MM.1S (cell line): ENCODE results near the gene VPS52.

ENCODE experiments used
- DNase-seq: peaks from one replicate; pipeline ENCODE4 v3.0.0-alpha.2; 2015
- H2AFZ ChIP-seq: fragments of 300-600 bp; sonication (generic); 2 replicates; pipeline ENCODE4 v1.6.0; 2016; ENCODE audit warnings: antibody characterized with exemption, low read length
- H3F3A ChIP-seq: fragments of 300-600 bp; sonication (generic); 2 replicates; pipeline ENCODE4 v1.6.1; 2016; ENCODE audit warnings: mild to moderate bottlenecking, antibody characterized with exemption, low read length, moderate library complexity, mixed read lengths; ENCODE audit not compliant: insufficient read depth
- H3K27ac ChIP-seq: fragments of 300-600 bp; sonication (generic); 2 replicates; pipeline ENCODE4 v1.5.1; 2016; ENCODE audit warnings: mild to moderate bottlenecking, low read length
- H3K27me3 ChIP-seq: fragments of 300-600 bp; sonication (generic); replicated peaks from 2 replicates; pipeline ENCODE4 v1.6.0; 2016; ENCODE audit warnings: low read length; ENCODE audit not compliant: insufficient read depth
- H3K36me3 ChIP-seq: fragments of 300-600 bp; sonication (generic); replicated peaks from 2 replicates; pipeline ENCODE4 v1.6.1; 2016; ENCODE audit warnings: mild to moderate bottlenecking, low read length, mixed read lengths; ENCODE audit not compliant: insufficient read depth
- H3K4me1 ChIP-seq: fragments of 300-600 bp; sonication (generic); 2 replicates; pipeline ENCODE4 v1.6.1; 2016; ENCODE audit warnings: low read length, mixed read lengths
- H3K4me2 ChIP-seq: fragments of 300-600 bp; sonication (generic); 2 replicates; pipeline ENCODE4 v1.6.0; 2016; ENCODE audit warnings: low read depth, low read length
- H3K4me3 ChIP-seq: fragments of 300-600 bp; sonication (generic); 2 replicates; pipeline ENCODE4 v1.5.1; 2016; ENCODE audit warnings: low read length, mixed read lengths
- H3K79me2 ChIP-seq: fragments of 300-600 bp; sonication (generic); 2 replicates; pipeline ENCODE4 v1.6.1; 2016; ENCODE audit warnings: mixed run types, low read length, mixed read lengths
- H3K9ac ChIP-seq: fragments of 300-600 bp; sonication (generic); 2 replicates; pipeline ENCODE4 v1.6.1; 2016; ENCODE audit warnings: low read length, mixed read lengths
- H3K9me2 ChIP-seq: fragments of 300-600 bp; sonication (generic); replicated peaks from 2 replicates; pipeline ENCODE4 v1.6.1; 2016; ENCODE audit warnings: mild to moderate bottlenecking, low read length, mixed read lengths; ENCODE audit not compliant: insufficient read depth
- H3K9me3 ChIP-seq: fragments of 300-600 bp; sonication (generic); replicated peaks from 2 replicates; pipeline ENCODE4 v1.6.1; 2016; ENCODE audit warnings: mild to moderate bottlenecking, low read length, mixed read lengths; ENCODE audit not compliant: insufficient read depth
- H4K20me1 ChIP-seq: fragments of 300-600 bp; sonication (generic); 2 replicates; pipeline ENCODE4 v1.6.1; 2016; ENCODE audit warnings: mild to moderate bottlenecking, low read length, moderate library complexity, mixed read lengths; ENCODE audit not compliant: insufficient read depth
- EZH2 ChIP-seq: fragments of 300-600 bp; sonication (generic); optimal IDR thresholded peaks from 2 replicates; pipeline ENCODE3; 2017; ENCODE audit warnings: low read depth, mild to moderate bottlenecking, antibody characterized with exemption, low read length, mixed read lengths
- EZH2phosphoT487 ChIP-seq: fragments of 300-600 bp; sonication (generic); IDR thresholded peaks from 2 replicates; pipeline ENCODE4 v1.6.1; 2018; ENCODE audit warnings: antibody characterized with exemption, low read length
- TF ChIP-seq, protein P1 (sequence below): fragments of 300-600 bp; sonication (generic); IDR thresholded peaks from 2 replicates; pipeline ENCODE4 v1.5.1; 2016; ENCODE audit warnings: antibody characterized with exemption, low read length, mixed read lengths

Gene VPS52

DNA sequence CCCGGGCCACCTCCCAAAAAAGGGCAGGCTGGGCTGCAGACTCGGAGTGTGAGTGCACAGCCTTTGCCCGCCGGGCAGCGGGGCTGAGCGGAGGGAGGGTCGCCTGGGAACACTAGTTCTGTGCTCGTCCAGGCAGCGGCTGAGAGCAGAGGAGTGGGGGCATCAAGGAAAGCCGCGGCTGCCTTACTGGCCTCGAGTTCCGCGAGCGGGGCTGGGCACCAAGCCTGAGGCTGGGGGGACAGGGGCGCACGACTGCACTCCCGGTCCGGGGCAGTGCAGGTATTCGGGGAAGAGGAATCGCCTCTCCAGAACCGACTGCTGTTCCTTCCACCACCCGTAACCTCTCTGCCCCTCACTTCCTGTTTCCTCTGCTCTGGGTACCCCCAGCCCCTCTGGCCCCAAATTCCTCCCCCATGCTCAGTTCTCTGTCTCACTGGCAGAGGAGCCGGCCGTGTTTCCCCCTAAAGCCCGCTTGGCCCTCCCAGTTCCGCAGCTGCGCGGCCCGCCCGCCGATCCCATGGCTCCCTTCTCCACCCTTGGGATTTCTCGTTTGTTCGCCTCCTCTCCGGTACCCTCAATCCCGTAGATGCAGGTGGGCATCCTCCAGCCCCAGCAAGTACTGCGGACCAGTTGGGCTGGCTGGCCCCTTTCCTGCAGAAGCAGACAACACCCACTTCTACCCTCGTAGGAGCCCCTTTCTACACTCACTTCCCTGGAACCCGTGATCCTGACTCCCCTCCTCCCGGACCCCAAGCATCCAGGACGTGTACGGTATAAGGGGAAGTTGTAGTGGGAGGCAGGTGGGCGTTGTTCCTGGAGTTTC lies 58.3 kb downstream of the VPS52 start:
- Histone ChIP-seq H3K9me3 (no peaks in the 10 kb centered on the region), H2AFZ (no peak overlapping the region), H3K4me3 (no peak overlapping the region), H3K4me2 (no peak overlapping the region), H3K27ac (no peak overlapping the region), H4K20me1 (no peaks in the 10 kb centered on the region), H3K4me1 (0 out of 2 replicates have a peak, but pooled peaks cover 5% of the 10 kb centered on the region), H3F3A (no peaks in the 10 kb centered on the region), H3K36me3 (no peaks in the 10 kb centered on the region), H3K27me3 (no peaks in the 10 kb centered on the region), H3K9me2 (no peaks in the 10 kb centered on the region), H3K79me2 (no peaks in the 10 kb centered on the region), H3K9ac (no peak overlapping the region)
- TF ChIP-seq, protein P1, sequence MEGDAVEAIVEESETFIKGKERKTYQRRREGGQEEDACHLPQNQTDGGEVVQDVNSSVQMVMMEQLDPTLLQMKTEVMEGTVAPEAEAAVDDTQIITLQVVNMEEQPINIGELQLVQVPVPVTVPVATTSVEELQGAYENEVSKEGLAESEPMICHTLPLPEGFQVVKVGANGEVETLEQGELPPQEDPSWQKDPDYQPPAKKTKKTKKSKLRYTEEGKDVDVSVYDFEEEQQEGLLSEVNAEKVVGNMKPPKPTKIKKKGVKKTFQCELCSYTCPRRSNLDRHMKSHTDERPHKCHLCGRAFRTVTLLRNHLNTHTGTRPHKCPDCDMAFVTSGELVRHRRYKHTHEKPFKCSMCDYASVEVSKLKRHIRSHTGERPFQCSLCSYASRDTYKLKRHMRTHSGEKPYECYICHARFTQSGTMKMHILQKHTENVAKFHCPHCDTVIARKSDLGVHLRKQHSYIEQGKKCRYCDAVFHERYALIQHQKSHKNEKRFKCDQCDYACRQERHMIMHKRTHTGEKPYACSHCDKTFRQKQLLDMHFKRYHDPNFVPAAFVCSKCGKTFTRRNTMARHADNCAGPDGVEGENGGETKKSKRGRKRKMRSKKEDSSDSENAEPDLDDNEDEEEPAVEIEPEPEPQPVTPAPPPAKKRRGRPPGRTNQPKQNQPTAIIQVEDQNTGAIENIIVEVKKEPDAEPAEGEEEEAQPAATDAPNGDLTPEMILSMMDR: no peak
- no peak for TF ChIP-seq EZH2phosphoT487
- no peak for DNase-seq

DNA sequence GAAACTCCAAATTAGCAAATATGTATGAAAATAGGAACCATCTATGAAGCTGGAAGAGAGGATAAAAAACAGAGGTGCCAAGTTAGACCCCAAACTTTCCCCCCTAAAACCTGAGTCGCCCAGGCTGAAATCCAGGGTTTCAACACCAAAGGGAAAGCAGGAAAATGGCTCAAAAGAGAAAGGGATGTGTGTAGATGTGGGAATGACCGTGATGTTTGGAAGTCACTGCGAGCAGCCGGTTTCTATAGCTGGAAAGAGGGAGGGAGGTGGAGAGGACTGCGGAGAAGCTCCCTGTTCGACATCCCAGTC lies 58.9 kb downstream of the VPS52 start:
- Histone ChIP-seq H3K9me2 (no peaks in the 10 kb centered on the region), H3K79me2 (no peaks in the 10 kb centered on the region), H3K36me3 (no peaks in the 10 kb centered on the region), H3K4me2 (no peak overlapping the region), H3K4me1 (0 out of 2 replicates have a peak, but pooled peaks cover 5% of the 10 kb centered on the region), H3K4me3 (no peak overlapping the region), H3K27me3 (no peaks in the 10 kb centered on the region), H3K9me3 (no peaks in the 10 kb centered on the region), H4K20me1 (no peaks in the 10 kb centered on the region), H2AFZ (no peak overlapping the region), H3K27ac (no peak overlapping the region), H3K9ac (no peak overlapping the region), H3F3A (no peaks in the 10 kb centered on the region)
- DNase-seq: no peak
- TF ChIP-seq EZH2: no peak
- TF ChIP-seq, protein P1: no peak
- no peak for TF ChIP-seq EZH2phosphoT487

DNA sequence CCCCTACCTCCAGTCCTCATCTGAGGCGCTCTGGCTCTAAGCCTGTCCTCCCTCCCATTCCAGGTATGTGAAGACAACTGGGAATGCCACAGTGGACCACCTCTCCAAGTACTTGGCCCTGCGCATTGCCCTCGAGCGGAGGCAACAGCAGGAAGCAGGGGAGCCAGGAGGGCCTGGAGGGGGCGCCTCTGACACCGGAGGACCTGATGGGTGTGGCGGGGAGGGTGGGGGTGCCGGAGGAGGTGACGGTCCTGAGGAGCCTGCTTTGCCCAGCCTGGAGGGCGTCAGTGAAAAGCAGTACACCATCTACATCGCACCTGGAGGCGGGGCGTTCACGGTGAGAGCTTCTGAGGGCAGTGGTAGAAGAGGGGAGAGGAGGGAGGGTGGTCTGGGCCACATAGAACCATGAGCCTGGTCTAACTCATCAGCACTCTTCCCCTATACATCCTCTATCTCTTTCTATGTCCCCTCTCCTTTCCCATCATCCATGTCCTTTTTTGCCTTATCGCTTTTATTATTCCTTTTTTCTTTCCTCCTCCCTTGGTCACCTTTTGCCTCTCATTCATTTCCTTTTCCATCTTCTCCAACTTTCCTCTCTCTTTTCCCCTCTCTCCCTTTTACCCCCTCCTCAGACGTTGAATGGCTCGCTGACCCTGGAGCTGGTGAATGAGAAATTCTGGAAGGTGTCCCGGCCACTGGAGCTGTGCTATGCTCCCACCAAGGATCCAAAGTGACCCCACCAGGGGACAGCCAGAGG lies 59.8 kb downstream of the VPS52 start:
- Histone ChIP-seq H3K9me3 (no peaks in the 10 kb centered on the region), H3K36me3 (no peaks in the 10 kb centered on the region), H3K4me3 (no peak overlapping the region), H3K4me1 (0 out of 2 replicates have a peak, but pooled peaks cover 5% of the 10 kb centered on the region), H3K9me2 (no peaks in the 10 kb centered on the region), H3K27ac (no peak overlapping the region), H3K9ac (no peak overlapping the region), H3K79me2 (no peaks in the 10 kb centered on the region), H2AFZ (no peak overlapping the region), H4K20me1 (no peaks in the 10 kb centered on the region), H3K4me2 (no peak overlapping the region), H3F3A (no peaks in the 10 kb centered on the region), H3K27me3 (no peaks in the 10 kb centered on the region)
- no peak for DNase-seq
- TF ChIP-seq, protein P1: no peak
- TF ChIP-seq EZH2 (no peak), EZH2phosphoT487 (no peak)
